ENCODE data around the gene CCDC51.

DNA sequence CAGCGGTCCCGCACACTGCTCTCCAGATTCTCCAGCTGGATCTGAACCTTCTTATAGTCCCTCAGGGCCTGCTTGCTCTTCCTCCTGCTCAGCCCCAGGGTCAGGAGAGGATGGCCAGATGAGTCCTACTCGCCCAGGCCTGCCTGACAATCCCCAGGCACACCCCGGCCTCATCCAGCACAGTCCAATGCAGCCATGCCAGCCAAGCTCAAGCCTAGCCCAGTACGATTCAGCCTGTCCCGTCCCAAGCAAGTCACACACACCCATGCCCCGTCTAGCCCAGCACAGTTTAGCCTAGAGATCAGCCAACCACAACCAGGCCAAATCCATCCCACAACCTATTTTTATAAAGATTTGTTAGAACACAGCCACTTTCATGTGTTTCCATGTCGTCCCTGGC, 26.8 kb downstream of the CCDC51 start:
- no peak for TF ChIP-seq EZH2phosphoT487 (IDR thresholded peaks at IDR 0.05; ENCODE audit: borderline replicate concordance, low read length)
- TF ChIP-seq, protein P1, sequence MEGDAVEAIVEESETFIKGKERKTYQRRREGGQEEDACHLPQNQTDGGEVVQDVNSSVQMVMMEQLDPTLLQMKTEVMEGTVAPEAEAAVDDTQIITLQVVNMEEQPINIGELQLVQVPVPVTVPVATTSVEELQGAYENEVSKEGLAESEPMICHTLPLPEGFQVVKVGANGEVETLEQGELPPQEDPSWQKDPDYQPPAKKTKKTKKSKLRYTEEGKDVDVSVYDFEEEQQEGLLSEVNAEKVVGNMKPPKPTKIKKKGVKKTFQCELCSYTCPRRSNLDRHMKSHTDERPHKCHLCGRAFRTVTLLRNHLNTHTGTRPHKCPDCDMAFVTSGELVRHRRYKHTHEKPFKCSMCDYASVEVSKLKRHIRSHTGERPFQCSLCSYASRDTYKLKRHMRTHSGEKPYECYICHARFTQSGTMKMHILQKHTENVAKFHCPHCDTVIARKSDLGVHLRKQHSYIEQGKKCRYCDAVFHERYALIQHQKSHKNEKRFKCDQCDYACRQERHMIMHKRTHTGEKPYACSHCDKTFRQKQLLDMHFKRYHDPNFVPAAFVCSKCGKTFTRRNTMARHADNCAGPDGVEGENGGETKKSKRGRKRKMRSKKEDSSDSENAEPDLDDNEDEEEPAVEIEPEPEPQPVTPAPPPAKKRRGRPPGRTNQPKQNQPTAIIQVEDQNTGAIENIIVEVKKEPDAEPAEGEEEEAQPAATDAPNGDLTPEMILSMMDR (conservative IDR thresholded peaks at IDR 0.05; ENCODE audit: low read depth, low read length): no peak
